GM19455 (cell line): ENCODE measurements around the gene CDK17.

Source experiments
- ATAC-seq: cut with Tn5 transposase; IDR thresholded peaks from one replicate; pipeline ENCODE4 v1.9.1; 2021; ENCODE audit not compliant: unreplicated experiment

The CDK17 gene

GRCh38 chr12:96271469-96272199 is 128.6 kb downstream of the CDK17 start:
- no peak for ATAC-seq

DNA sequence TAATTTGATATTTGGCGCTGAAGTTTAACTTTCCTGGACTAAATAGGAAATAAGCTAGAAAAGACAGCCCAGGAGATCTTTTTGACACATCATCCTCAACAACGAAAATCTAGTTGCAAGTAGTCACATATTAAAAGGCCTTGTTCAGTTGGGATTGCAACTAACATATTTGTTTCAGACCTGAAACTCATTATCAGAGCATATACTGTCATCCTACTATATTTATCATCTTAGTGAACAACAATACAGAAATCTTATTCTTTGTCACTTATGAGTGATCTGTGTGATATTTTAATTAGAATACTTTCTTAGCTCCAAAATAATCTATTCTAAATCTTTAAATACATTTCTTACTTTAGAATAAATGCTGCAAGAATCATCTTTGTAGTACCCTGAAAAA is 134.0 kb downstream of the CDK17 start:
- ATAC-seq, result no peak

DNA sequence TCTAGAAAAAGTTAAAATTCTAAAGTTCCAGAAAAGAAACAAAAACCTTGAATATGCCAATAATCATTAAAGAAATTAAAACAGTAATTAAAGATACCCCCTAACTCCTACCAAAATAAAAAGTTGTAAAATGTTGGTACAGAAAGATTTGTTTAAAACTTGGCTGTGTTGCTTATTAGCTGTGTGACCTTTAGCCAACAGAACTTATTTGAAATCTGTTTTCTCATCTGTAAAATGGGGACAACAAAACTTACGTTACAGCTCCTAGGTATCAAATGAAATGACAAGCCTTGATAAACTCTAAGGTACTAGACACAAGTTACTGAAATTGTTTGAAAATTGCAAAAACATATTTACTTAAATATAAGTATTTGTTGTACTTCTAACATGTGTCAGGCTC is 134.4 kb downstream of the CDK17 start:
- no peak for ATAC-seq

DNA sequence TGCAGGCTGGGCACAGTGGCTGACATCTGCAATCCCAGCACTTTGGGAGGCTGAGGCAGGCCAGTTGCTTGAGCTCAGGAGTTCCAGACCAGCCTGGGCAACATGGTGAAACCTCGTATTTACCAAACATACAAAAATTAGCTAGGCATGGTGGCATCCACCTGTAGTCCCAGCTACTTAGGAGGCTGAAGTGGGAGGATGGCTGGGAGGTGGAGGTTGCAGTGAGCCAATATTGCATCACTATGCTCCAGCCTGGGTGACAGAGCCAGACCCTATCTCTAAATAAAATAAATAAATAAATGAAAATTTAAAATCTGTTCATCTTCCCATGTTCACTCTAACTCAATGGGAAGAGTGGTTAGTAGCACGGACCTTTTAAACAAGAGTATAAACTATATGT is 134.8 kb downstream of the CDK17 start:
- ATAC-seq, result no peak

DNA sequence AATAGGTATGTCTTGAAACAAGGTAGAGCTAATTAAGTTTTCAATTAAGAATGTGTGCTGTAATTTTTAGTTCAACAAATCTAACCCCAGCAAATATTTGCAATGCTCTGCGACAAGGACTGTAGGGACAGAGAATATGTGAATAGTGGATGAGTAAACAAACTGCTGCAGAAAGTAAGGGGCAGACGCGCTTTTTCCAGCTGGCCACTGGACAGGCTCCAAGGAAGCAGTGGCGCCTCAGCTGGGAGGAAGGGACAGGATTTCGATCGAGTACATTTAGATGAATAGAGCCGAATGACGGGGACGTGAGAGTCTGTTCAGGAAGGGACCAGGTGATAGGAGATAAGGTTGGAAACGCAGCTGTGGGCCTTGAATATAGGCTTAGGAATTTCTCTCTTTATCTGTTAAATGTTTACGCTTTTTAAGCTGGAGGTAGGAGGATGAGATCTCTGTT is 136.8 kb downstream of the CDK17 start:
- ATAC-seq, result no peak

- no peak for ATAC-seq
These were observed 138.7 kb downstream of the CDK17 start for GRCh38 chr12:96261557-96261956.

DNA sequence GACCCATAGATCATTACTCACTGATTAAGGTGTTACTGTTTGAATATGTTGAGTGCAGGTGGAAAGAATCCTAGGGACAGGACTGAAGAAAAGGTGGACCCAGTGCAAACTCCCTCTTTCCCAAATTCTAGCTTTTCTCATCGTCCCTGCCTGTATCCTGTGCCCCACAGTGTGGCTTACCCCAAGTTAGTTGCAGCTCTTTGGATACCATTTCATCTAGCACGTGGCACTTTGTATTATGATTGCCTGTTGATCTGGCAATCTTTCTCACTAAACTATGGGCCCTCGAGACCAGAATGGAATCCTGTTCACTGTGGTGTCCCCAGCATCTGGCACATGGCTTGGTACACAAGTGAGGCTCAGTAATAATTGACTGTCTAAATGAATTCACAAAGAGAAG is 139.6 kb downstream of the CDK17 start:
- no peak for ATAC-seq

DNA sequence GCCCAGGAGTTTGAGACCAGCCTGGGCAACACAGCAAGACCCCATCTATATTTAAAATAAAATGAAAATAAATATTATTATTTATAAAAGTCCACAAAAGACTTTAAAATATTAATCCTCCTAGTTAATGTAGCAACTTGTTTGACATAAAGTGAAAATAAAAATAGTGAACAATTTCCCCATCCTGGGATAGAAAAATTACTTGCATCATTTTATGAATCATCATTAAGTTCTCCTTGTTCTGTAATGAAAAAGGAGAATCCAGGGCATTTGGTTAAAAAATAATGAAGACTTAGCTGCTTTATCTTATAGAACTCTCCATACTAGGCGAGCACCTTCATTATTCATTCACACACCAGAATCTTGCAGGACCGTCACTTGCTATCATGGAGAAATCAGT is 140.0 kb downstream of the CDK17 start:
- ATAC-seq, result no peak

- no peak for ATAC-seq
These were observed 141.9 kb downstream of the CDK17 start for GRCh38 chr12:96258104-96258961.

- ATAC-seq, result no peak
These were observed 142.6 kb downstream of the CDK17 start for GRCh38 chr12:96257550-96258103.

- ATAC-seq, result no peak
These were observed 143.4 kb downstream of the CDK17 start for GRCh38 chr12:96256672-96257361.

DNA sequence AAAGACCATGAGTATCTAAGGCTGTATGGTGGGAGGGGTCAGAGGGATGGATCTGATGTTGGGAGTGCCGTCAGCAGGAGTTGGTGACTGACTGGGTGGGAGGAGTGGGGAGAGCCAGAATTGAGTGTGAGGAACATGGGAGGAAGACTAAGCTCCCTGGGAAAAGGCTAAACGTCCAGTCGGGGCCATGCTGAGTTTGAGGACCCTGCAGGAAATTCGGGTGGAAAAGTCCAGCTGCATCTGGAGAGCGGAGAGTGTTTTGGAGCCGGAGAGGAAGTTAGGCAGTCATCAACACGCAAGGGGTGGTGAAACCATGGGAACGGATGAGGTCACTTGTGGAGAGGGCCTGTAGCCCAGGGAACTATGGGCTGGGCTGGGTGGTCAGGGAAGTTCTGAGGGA is 145.2 kb downstream of the CDK17 start:
- no peak for ATAC-seq

DNA sequence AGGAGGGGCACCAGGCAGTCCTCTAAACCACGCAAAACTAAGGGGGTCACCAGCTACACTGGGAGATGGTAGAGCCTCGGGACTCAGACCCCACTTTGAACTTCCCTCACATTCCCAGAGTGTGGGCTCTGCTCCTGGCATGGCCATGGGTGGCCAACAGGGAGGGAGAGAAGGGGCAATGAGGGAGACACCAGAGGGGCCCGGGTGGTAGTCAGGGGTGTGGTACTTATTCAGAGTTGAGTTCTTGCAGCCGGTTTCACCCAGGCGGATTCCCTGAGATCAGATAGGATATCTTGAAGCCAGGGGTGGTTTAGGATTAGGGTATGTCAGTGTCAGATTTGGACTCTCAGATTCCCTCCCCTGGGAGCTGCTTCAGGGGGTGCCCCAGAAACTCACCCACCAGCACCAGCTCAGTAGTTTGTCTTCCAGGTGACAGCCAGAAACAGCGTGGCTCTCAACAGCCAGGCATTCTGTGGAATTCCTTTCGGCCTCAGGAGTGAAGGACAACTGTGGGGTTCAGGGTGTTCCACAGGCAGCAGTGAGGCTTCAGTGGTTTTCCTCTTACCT is 150.0 kb downstream of the CDK17 start:
- no peak for ATAC-seq

- no peak for ATAC-seq
These were observed 150.8 kb downstream of the CDK17 start for GRCh38 chr12:96249196-96250118.

DNA sequence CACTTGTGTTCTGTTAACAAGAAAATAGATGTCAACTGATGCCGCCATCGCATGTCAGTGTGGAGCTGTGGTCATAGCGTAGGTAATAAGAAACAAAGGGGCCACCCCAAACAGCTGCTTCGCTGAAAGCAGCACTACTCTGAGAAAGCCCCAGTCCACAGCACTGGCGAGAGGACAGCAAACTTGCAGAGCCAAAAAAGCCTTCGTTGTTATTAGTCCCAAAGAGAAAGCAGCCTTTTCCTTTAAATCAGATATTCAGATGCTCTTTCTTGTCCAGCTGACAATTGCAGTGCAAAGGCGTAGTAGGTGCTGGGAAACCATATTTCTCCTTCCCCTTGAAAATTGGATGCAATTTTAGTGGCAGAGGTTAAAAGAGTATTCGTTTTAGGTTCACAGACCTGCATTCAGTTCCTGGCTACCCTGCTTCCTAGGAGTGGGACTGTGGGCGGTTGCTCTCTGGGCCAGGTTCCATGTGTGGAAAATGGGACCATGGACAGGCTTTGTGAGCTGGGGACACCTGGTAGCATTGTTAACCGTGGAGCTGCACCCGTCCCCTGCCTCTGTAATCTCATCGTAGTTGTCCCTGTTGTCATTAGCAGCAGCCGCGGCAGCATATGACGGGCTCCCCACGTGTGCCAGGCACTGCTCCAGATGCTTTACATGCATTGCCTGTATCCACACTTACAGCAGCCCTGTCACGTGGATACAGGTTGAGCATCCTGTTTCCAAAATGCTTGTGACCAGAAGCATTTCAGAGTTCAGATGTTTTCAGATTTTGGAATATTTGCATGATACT is 151.9 kb downstream of the CDK17 start:
- no peak for ATAC-seq

GRCh38 chr12:96247563-96247962 is 152.7 kb downstream of the CDK17 start:
- ATAC-seq, result no peak

DNA sequence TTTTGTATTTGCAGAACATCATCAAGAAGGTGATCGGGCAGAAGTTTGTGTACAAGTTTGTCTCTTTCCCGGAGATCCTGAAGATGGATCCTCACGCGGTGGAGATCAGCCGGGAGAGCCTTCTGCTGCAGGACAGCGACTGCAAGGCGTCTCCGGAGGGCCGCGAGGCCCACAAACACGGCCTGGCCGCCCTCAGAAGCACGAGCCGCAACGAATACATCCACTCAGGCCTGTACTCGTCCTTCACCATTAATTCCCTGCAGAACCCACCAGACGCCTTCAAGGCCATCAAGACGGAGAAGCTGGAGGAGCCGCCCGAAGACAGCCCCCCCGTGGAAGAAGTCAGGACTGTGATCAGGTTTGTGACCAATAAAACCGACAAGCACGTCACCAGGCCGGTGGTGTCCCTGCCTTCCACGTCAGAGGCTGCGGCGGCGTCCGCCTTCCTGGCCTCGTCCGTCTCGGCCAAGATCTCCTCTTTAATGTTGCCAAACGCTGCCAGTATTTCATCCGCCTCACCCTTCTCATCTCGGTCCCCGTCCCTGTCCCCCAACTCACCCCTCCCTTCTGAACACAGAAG is 153.2 kb downstream of the CDK17 start:
- ATAC-seq, result no peak

GRCh38 chr12:96244826-96245225 is 155.4 kb downstream of the CDK17 start:
- ATAC-seq, result no peak

GRCh38 chr12:96242597-96242996 is 157.6 kb downstream of the CDK17 start:
- no peak for ATAC-seq
